Measurements from ENCODE around the gene LDLRAD4.
A peak's percentile ranks its signal among the peaks of the same experiment; 100 is the strongest.

The LDLRAD4 gene

DNA sequence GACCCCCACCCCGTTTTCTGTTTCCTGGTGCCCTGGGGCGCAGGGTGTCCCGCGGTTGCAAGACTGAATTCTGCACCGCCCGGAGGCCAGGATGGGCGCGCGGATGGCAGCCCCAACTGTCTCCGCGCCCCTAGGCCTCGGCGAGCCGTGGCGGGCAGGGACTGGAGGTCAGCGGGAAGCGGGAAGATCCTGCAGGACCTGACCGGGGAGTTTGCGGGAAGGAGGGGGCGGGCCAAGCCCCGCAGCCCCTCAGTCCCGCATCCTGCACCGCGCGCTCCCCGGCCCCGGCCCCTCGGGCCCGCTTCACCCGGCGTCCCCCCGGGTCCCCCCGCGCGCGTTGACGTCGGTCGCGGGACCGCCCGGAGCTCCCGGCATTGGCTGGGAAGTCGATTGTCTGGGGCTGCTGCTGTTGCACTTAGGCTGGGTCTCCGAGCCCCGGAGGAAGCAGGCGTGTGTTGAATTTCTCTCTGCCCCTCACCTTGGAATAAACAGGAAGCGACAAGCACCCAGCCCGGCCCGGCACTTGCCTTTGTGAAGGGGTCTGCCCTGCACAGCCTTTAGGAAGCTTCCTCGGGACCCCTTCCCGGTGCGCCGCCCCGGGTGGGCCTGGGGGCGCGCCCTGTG lies at the start of gene LDLRAD4:
LDLRAD4 (plus strand) TSS at position 393 of the 624 bp plus-strand sequence.
- no peak for DNase-seq (ENCODE audit: extremely low read depth, low read depth)
- TF ChIP-seq, protein P1, sequence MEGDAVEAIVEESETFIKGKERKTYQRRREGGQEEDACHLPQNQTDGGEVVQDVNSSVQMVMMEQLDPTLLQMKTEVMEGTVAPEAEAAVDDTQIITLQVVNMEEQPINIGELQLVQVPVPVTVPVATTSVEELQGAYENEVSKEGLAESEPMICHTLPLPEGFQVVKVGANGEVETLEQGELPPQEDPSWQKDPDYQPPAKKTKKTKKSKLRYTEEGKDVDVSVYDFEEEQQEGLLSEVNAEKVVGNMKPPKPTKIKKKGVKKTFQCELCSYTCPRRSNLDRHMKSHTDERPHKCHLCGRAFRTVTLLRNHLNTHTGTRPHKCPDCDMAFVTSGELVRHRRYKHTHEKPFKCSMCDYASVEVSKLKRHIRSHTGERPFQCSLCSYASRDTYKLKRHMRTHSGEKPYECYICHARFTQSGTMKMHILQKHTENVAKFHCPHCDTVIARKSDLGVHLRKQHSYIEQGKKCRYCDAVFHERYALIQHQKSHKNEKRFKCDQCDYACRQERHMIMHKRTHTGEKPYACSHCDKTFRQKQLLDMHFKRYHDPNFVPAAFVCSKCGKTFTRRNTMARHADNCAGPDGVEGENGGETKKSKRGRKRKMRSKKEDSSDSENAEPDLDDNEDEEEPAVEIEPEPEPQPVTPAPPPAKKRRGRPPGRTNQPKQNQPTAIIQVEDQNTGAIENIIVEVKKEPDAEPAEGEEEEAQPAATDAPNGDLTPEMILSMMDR (IDR thresholded peaks at IDR 0.05; ENCODE audit: low read depth, low read length): no peak

DNA sequence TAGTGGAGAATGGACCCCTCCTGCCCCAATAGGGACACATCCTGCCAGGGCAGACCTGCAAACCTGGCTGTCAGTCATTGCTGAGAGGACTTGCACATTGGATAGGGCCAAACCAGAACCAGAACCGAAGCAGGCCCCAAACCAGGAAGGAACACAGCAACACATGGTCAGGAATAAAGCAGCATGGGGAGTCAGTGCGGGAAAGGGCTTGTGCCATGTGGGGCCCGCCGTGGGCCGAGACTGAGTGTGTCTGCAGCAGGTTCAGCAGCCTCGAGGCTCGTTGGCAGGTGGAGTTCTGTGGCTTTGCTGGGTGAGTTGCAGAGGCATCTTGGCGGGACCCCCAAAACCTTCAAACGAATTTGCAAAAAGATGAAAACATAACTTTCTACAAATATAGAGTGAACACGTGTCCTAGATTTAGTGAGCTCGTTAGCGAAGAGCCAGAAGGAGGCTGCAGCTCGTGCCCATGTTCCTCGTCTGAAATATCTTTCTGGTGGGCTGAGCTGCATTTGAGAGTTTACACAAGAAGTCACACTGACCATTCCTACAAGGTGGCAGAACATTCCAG lies 44.9 kb upstream of the LDLRAD4 start:
- TF ChIP-seq, protein P1 (IDR thresholded peaks at IDR 0.05; ENCODE audit: low read depth, low read length): no peak
- no peak for DNase-seq (ENCODE audit: extremely low read depth, low read depth)

DNA sequence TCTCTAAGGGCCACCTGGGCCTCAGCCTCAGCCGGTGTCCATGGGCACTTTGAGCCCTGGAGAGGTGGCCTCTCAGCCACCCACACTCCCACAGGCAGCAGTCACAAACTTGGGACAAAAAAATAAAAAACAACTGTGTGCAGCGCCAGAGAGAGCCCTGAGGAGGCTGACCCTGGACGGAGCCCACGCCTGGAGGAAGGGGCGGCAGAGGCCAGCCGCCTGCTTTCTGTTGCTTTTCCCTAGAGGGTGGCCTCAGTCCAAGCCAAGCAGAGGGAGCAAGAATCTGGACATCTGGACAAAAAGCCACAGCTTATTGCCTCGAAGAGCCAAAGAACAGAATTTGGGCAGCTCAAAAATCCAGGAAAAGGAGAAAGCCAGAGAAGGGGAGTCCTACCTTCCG lies 43.3 kb upstream of the LDLRAD4 start:
- TF ChIP-seq, protein P1 (IDR thresholded peaks at IDR 0.05; ENCODE audit: low read depth, low read length): no peak

GRCh38 chr18:13175754-13176210 lies 42.8 kb upstream of the LDLRAD4 start:
- DNase-seq (ENCODE audit: extremely low read depth, low read depth): no peak
- TF ChIP-seq, protein P1 (IDR thresholded peaks at IDR 0.05; ENCODE audit: low read depth, low read length): no peak

More for the DNA sequence above, 43.3 kb upstream of the LDLRAD4 start:
- DNase-seq (ENCODE audit: extremely low read depth, low read depth): no peak

GRCh38 chr18:13176847-13177246 lies 41.7 kb upstream of the LDLRAD4 start:
- DNase-seq (ENCODE audit: extremely low read depth, low read depth): no peak
- TF ChIP-seq, protein P1 (IDR thresholded peaks at IDR 0.05; ENCODE audit: low read depth, low read length): no peak

DNA sequence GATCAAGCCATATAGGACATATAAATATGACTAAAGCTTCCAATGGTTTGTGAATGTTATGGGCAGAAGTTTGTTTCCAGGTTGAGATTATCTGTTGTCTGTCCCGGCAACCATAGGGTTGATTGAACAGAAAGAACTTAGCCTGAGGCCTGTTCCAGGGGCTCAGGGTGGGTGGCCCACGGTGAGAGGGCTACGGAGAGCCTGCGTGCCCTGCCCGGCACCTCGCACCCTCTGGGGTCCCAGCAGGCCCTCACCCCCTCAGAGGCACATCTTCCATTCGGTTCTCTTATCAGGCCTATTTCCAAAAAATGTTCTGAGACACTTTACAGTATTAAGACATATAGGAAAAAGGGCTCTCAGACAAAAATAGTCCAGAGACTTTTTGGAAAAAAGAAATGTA lies 40.4 kb upstream of the LDLRAD4 start:
- TF ChIP-seq, protein P1 (IDR thresholded peaks at IDR 0.05; ENCODE audit: low read depth, low read length): no peak
- DNase-seq (ENCODE audit: extremely low read depth, low read depth): no peak

DNA sequence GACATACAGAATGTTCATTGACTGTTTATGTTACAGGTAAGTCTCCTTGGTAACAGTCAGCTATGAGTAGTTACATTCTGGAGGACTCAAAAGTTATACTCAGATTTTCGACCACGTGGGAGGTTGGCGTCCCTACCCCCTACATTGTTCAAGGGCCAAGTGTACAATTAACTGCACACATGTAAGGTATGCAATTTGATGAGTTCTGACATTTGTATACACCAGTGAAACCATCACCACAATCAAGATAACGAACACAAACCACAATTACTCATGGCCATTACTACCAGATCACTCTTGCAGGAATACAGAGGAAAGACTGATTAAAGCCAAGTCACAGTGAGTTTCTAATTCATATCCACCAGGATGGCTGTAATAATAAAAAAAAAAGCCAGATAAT lies 39.6 kb upstream of the LDLRAD4 start:
- DNase-seq (ENCODE audit: extremely low read depth, low read depth): peak; percentile 25
- TF ChIP-seq, protein P1 (IDR thresholded peaks at IDR 0.05; ENCODE audit: low read depth, low read length): no peak
